Stimulated activated CD8-positive, alpha-beta memory T cell treated with anti-CD3 and anti-CD28 coated beads, Interleukin-7, amount 100 ng/mL, for 24 hours (primary cell): ENCODE measurements around the gene SEMA7A.
"Not testable (repeated sequence)": the region's sequence is repeated elsewhere in the genome, so short reads cannot be mapped to it uniquely, and the experiment has no call there.

Source experiments
- DNase-seq: peaks from one replicate; pipeline ENCODE4 v3.0.0-alpha.2; 2020; ENCODE audit warnings: low read depth

The SEMA7A gene

DNA sequence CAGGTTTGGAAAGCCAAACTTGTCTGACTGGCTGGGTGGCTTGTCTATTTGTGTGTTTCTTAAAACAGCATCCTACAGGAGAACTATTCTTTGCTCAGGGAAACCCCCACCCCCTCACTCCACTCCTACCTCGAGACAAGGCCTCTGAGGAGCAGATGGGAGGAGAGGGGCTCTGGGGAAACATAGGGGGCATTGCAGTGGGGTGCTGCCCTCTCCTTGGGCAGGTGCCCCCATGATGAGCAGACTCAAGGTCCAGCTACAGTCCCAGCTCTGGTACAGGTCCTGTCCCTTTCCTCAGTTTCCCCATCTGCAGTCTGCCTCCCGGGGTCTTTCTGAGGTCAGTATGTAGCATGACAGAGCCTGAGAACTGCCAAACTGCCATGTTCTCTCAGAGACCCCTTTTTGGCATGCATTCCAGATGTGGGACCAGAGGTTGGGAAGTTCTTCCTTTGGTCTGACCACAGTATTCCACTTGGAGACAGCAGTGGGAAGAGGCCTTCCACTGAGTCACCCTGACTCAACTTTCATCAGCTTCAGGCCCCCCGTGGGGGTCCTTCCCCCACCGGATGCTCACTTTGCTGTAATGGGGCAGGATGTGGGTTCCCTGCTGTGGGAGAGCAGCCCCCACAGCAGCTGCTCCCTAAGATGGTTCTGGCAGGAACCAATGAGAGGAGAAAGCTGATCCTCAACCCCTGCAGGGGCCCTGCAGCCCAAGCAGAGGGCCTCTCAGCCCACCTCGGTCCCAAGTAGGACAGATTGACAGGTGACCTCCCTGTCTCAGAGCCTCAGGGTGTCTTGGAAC is 34.0 kb downstream of the SEMA7A start:
- no peak for DNase-seq

GRCh38 chr15:74399100-74399499 is 34.7 kb downstream of the SEMA7A start:
- DNase-seq: no peak

DNA sequence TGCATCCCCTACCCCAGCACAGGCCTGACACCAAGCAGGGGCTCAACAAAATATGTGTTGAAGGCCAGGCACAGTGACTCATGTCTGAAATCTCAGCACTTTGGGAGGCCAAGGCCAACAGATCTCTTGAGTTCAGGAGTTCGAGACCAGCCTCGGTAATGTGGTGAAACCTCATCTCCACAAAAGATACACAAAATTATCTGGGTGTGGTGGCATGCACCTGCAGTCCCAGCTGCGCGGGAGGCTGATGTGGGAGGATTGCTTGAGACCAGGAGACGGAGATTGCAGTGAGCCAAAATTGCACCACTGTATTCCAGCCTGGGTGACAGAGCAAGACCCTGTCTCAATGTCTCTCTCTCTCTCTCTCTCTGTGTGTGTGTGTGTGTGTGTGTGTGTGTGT is 35.6 kb downstream of the SEMA7A start:
- no peak for DNase-seq

GRCh38 chr15:74397239-74398068 is 36.3 kb downstream of the SEMA7A start:
- DNase-seq: no peak

DNA sequence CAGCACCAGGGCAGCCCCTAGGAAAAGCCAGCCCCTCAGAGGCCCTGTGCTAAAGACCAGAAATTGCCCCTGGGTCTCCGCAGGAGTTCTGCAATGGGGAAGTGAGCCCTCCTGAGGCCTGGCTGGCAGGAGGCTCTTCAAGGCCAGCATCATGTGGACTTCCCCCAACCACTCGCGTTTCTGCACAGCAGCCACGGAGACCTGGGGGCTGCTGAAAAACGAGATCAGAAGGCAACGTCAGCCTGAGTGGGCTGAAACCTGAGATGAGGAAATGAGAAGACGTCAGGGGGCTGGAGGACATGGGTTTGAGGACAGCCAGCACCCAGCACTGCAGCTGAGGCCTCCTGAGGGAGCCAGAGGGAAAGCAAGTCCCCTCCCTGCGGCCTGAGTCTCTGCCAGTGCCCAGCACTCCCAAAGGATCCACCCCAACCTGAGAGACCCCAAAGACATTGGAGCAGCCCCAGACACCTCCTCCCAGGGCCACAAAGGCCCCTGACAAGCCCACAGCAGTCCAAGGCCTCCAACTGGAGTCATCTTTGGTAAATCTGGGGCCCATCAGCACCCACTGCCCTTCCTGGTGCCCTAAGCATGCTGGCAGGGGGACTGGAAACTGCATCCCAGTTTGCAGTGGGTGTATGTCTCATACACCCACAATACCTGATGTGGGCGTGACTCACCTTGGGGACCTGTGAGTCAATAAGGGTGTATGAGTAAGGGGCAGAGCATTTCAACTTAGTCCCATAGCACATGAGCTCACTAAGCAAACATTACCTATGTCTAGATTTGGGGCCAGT is 37.1 kb downstream of the SEMA7A start:
- no peak for DNase-seq

- DNase-seq: no peak
Measured at GRCh38 chr15:74396146-74396438, 37.7 kb downstream of the SEMA7A start.

- no peak for DNase-seq
Measured at GRCh38 chr15:74395319-74396145, 38.2 kb downstream of the SEMA7A start.

DNA sequence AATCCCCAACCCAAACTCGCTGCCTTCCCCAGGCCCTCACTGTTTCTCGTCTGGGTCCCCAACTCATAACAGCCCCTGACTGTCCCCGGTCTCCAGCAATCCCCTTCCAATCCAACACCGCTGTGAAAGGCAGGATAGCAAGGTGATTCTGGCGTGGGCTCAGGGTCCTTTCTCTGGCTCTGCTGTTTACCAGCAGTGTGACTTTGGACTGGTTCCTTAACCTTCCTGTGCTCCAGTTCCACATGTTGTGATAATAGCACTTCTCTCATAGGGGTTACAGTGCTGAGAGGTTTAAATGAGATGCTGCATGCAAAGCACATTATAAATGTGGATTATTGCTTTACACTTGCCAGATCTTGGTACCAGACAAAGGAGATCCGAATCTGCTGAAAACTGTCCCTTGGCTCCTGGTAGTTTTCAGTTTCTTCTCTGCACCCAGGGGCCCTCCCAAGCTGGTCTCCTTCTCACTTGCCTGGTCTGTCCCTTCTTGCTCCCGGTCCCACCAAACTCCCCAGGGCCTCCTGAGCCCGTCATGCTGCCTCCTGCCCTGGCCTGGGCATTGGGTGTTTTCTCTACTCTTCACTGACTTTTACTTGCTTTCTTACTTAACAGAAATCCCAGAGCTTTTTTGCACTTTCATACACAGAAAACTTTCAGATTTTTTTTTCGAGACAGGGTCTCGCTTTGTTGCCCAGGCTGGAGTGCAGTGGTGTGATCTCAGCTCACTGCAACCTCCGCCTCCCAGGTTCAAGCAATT is 39.5 kb downstream of the SEMA7A start:
- no peak for DNase-seq

GRCh38 chr15:74393423-74393822 is 40.3 kb downstream of the SEMA7A start:
- no peak for DNase-seq

DNA sequence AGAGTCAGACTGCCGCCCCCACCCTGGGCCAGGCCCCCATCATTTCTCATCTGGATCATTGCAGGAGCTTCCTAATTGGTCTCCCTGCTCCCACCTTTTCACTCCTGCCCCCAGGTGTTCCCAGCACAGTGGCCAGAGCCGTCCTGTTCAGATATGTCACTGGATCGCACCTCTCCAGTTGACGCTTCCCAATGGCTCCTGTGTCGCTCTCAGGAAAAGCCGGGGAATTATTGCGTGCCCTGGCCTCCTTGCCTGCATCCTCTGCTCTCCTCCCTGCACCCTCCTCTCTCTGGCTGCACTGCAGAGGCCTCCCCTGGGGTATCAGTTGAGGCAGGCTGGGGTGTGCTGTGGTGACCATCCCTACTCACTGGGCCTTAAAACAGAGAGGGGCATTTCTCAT is 40.9 kb downstream of the SEMA7A start:
- DNase-seq: no peak

- DNase-seq: no peak
Measured at GRCh38 chr15:74392451-74392830, 41.3 kb downstream of the SEMA7A start.

DNA sequence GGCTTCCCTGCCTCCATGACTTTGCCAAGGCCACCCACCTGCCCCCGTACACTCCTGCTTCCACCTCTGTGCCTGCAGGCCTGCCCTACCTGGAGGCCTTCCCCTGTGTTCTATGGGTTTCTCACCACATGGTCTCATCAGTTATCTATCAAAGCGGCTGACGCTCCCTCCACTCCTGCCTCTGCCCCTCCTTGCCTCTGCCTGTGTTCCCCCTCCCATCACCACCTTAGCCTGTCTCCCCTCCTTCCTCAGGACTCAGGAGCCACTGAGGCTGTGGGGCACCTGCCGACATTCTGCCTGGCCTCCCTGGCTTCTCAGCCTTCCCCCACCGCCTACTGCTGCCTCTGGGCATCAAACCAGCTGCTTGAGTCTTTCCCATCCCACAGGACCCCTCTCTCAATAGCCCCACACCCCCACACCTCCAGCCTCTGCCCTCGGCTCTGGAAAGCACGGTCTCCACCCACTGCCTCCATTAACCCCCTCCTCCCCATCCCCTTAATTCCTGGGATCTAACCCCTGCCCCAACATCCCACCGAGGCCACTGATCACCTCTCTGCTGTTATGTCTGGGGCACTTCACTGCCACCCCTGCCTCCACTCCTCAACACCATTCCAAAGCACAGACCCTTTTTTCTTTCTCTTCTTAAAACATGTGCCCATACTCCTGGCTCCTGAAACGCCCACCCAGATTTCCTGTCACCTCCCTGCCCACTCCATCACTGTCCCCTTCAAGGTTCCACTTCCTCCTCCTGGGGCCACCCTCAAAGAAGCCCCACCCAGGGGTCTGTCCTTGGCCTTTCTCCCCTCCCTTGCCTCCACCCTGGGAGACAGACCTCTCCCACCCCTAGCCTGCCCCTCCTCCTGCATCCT is 41.9 kb downstream of the SEMA7A start:
- DNase-seq: no peak

DNA sequence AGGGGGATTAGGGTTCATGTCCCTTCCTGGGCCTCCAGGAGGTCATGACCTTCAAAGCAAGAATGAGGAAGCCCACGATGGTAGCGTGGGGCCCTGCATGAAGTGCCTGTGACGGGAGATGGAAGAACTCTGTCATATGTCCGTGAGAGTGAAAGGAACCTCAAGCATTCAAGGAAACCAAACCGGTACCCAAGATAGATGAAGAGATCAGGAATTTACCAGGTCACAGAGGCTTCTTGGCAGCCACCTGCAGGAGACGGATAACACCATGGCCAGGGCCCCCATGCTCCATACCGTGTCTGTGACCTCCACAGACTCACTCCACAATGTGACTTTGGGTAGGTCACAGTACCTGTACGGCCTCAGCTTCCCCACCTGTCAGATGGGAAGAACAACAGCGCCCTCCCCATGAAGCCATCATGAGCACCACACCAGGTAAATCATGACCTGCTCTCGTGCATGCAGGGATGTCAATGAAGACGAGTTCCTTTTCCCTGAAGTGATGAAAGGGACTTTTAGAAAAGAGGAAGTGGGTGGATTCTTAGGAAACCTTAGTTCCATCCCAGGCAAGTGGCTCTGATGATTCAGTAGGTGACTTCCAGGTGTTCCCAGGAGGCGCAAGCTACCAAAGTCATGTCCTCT is 43.0 kb downstream of the SEMA7A start:
- no peak for DNase-seq

GRCh38 chr15:74390049-74390646 is 43.6 kb downstream of the SEMA7A start:
- DNase-seq: not testable (repeated sequence)

DNA sequence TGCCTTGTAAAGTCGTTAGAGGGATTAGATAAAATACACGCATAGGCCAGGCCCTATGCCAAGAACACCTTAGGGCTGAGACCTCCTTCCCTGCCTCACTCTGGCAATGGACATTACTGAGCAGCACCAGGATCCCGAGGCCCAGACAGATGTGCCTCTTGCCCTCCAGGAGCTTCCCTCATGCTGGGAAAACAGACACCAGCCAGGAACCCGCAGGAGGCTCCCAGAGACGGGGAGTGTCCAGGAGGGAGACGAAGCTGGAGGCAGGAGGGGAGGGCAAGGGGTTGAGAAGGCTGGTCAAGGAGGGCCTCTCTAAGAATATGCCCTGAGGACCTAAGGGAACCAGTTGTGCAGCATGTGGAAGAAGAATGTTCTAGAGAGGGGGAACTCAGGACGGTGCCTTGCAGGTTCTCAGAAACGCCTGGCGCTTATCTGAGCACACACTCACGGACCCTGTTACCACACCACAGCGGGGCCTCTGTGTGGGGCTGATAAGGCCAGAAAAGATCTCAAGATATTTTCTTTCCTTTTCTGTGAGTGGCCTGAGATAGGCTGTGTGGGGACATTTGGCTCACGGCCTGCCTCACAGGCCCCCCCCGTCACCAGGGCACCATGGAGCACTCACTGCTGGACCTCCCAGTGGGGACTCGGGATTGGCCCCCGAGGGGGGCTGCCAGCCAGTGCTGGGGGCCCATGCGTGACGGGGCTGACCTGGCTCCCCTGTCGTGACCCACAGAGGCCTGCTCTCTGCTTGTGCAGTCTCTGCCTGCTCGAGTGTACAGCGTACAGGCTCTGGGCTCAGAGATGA is 44.3 kb downstream of the SEMA7A start:
- DNase-seq: no peak

DNA sequence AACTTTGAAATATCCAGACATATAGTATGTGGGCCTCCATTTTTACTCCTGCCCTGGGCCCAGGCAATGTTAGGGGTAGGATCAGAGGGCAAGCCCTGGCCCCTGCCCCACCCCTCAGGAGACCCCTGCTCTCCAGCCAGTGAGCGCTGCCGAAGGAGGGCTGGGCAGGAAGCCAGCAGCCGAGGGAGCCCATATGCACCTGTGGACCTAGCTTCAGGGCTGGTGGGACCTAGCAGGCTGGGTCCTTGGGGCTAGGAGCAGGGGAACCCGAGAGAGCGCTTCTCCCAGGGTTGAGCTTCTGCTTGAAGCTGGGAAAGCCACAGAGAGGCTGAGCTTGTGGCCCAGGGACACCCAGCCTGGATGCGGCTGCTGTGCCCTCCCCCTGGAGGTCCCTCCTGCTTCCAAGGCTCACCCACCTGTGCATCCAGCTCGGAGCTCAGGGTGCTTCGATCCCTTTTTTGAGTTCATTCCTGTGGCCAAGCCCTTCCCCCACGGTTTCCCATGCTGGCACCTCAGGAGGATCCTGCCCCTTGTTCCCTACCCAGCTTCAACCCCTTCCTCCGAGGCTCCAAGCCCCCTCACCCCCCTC is 45.3 kb downstream of the SEMA7A start:
- DNase-seq: no peak

- no peak for DNase-seq
Measured at GRCh38 chr15:74387621-74388362, 46.0 kb downstream of the SEMA7A start.
